ENCODE results near the gene CCDC177.
"Not testable (repeated sequence)": the region's sequence is repeated elsewhere in the genome, so short reads cannot be mapped to it uniquely, and the experiment has no call there.

The CCDC177 gene

GRCh38 chr14:69599431-69599830 is 24.8 kb upstream of the CCDC177 start:
- not testable (repeated sequence) for DNase-seq (ENCODE audit: low read depth)

DNA sequence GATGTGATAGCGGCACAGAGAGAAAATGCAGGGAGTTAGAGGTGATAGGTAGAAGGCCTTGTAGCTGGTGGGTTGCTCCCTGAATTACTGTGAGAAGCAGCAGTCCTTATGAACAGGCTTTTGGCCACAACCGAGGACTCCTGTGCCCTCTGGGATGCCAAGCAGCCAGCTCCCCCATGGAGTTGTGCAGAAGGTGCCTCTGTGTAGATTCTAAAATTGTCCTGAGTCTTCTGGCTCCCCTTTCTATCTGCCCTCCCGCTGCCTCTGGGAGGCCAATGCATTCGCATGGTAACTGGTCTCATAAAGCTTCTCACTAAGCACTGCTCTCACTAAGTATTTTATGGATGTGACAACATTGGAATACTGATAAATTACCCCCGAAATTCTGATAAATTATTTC is 20.7 kb upstream of the CCDC177 start:
- no peak for DNase-seq (ENCODE audit: low read depth)

- no peak for DNase-seq (ENCODE audit: low read depth)
These were observed 20.2 kb upstream of the CCDC177 start for GRCh38 chr14:69594846-69595245.

- no peak for DNase-seq (ENCODE audit: low read depth)
These were observed 18.5 kb upstream of the CCDC177 start for GRCh38 chr14:69593018-69593677.

DNA sequence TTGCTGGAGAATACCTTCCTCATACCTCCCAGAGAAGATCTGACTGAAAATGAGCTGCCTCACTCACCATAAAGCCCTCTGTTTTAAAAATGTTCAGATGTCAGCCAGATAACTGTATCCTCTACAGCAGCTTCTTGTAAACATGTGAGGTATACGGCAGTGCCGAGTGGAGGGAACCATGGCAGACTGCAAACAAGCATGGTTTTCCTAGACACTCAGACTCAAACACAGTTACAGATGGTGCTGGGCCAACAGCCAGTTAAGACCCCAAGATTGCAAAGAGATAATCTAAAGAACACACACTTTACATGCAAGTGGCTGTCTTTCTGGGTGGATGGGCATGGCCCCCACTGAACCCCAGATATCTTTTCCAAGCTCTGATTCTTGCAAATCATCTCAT is 16.6 kb upstream of the CCDC177 start:
- no peak for DNase-seq (ENCODE audit: low read depth)

GRCh38 chr14:69587389-69587788 is 12.7 kb upstream of the CCDC177 start:
- no peak for DNase-seq (ENCODE audit: low read depth)

DNA sequence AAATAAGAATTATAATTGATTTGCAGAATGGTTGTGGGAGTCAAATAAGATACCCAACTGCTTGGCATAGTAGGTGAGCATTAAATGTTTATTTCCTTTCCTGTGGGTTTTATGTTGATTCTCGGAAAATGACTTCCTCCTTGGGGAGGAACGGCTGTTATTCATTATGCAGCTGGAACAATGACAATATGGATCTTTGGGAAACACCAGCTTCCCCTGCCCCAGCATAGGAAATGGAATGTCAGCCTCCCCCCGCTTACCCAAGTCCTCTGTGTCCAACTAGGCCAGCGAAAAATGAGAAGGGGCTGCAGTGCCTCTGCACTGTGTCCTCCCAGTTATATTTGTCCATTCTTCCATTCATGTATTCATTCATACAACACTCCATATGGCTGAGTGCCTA is 11.7 kb upstream of the CCDC177 start:
- DNase-seq (ENCODE audit: low read depth): no peak

DNA sequence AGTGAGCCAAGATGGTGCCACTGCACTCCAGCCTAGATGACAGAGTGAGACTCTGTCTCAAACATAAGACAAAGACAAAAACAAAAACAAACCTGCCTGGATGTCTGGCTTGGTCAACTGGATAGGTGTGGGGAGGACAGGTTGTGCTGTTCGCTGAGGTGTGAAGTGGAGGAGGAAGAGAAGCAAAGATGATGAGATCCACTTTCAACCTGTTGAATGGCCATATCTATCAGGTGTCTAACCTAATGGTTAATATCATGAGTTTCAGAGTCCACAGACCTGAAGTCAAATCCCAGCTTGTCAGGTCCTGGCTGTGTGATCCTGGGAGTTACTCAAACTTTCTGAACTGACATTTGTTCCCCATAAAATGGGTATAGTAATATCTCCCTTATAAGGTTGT is 9.7 kb upstream of the CCDC177 start:
- DNase-seq (ENCODE audit: low read depth): no peak

DNA sequence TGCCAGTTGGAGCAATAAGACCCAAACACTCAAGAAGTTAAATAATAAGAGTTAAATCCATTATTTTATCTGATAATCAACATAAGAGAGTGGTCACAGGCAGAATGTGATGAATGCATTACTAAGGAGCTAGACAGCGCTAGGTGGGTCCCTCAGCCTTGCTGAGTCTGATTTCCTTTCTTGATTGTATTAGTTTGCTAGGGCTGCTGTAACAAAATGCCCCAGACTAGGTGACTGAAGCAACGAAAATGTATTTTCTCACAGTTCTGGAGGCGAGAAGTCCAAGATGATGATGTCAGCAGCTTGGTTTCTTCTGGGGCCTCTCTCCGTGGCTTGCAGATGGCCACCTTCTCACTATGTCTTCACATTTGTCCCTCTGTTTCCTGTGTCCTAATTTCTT is 8.2 kb upstream of the CCDC177 start:
- no peak for DNase-seq (ENCODE audit: low read depth)

- no peak for DNase-seq (ENCODE audit: low read depth)
These were observed 7.5 kb upstream of the CCDC177 start for GRCh38 chr14:69582212-69582611.

DNA sequence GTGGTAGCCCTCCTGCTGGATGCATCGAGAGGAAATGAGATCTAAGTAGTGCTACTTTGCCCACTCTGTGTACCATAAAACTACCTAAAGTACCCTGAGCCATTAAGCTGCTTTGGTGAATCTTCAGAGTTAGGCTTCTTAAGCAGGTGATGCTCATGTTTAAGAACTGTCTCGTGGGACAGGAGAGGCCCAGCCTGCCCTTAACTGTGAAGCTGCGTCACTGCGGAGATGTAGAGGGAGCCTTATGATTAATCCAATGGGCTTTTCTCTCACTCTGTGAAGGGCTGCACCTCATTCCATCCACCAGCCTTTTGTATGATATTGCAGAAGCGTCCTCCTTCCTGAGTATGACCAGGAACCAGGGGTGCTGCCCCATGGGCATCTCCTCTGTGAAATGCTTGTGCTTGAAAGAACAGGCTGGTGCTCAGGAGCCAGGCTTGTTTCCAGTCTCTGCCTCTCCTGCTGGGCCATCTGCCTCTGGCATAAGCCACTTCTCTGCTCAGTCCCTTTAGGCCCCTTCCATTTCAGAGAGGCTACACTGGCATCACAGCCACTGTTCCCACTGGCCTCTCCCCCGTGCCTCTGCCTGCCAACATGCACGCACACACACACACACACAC is 6.8 kb upstream of the CCDC177 start:
- no peak for DNase-seq (ENCODE audit: low read depth)

- DNase-seq (ENCODE audit: low read depth): no peak
These were observed 5.4 kb upstream of the CCDC177 start for GRCh38 chr14:69580009-69580577.

DNA sequence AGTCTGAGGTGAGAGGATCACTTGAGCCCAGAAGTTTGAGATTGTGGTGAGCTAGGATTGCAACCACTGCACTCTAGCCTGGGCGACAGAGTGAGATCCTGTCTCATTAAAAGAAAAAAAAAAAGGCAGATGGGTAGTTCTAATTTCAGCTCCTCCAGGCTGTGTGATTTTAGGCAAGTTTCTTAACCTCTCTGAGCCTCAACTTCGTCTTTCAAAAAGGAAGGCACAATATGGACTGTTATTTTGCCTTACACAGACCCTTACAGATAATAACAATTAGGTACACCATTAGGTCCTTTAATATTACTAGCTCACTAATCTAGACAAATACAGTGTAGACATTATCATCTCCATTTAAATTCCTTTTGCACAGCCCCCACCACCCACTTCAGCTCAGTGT is 4.8 kb upstream of the CCDC177 start:
- DNase-seq (ENCODE audit: low read depth): no peak

DNA sequence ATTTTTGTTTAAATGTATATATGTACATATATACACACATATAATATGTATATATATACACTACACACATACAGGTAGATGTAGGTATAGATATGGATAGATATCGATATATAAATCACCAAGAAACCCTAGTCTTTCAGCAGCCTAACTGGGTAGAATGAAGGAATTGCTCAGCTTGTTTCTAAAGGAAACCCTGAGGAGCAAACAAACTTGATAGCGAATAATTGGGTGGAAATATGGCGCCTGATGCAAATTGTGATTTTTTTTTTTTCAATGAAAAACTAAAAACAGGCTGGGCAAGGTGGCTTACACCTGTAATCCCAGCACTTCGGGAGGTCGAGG is 254 bp upstream of the CCDC177 start:
- DNase-seq (ENCODE audit: low read depth): no peak

- no peak for DNase-seq (ENCODE audit: low read depth)
These were observed 824 bp downstream of the CCDC177 start for GRCh38 chr14:69573831-69574262.

DNA sequence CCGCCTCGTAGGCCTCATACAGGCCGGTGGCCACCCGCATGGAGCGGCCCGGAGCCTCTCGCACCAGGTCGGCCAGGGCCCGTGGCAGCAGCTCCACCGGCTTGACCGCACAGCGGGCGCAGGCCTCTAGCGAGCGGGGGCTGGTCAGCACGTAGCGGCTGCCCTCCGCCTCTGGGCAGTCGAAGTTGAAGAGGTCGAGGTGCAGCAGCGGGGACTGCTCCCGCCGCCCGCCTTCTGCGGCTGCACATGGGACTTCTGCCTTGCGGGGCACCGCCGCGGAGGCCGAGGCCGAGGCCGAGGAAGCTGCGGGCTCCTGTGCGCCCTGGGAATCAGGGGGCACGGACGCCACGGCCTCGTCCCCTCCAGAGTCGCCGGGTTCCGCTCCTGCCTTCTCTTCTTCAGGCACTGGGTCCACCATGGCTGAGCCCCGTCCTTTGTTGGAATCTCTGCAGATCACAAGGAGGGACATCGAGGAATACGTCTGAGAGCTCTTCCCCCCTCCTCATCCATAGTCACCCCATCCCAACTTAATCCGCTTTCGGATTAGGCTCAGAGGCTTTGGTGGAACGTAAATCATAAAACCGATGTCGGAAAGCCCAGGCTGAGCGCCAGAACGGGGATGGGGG is 1.4 kb downstream of the CCDC177 start:
- no peak for DNase-seq (ENCODE audit: low read depth)

- DNase-seq (ENCODE audit: low read depth): no peak
These were observed 1.9 kb downstream of the CCDC177 start for GRCh38 chr14:69572841-69573135.

DNA sequence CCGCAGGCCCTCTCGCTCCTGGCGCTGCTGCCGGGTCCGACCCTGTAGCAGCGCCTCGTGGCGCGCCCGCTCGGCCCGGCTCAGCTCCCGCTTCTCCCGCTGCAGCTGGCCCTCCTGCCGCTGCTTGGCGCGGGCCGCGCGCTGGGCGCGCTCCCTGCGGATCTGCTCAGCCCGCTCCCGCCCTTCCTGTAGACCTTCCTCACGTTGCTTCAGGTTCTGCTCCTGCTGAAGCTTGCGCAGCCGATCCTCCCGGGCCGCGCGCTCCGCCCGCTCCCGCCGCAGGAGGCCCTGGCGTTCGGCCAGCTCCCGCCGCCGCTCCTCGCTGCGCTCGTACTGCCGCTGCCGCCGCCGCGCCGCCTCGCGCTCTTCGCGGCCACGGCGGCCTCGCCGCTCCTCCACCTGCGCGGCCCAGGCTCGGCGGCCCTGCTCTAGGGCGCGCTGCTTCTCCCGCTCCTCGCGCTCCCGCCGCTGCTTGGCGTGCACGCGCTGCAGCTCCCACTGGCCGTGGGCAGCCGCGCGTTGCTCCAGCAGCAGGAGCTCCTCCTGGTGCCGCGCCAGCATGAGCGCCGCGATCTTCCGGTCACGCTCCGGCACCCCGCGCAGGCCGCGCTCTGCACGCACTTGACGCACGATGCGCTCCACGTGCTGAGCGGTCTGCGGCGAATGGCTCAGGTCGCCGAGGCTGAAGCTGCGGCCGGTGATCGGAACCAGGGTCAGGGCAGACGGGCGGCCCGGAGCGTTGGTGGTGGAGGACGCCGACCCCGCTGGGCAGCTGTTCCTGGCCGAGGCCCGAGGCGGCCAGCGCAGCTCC is 2.4 kb downstream of the CCDC177 start:
- DNase-seq (ENCODE audit: low read depth): no peak

DNA sequence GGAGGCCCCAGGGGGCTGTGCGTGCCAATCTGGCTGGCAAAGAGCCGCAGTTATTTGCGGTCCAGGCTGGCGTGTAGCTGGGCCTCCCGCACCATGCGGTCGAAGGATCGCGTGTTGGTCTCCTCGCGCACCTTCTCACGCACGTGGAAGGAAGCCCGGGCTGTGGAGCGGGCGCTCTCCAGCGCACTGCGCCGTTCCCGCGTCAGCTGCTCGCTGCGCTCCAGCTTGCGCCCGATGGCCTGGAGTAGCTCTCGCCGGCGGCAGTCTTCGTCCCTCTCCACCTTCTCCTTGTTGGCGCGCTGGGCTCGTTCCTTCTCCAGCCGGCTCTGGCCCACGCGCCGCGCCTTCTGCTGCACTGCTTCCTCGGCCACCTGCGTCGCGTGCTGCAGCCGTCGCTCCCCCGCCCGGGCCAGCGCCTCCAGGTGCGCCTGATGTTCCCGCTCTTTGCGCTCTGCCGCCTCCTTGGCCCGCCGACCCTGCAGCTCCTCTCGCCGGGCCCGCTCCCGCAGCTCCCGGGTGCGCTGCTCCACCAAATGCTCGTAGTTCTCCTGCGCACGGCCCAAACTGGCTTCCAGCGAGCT is 3.1 kb downstream of the CCDC177 start:
- DNase-seq (ENCODE audit: low read depth): no peak

DNA sequence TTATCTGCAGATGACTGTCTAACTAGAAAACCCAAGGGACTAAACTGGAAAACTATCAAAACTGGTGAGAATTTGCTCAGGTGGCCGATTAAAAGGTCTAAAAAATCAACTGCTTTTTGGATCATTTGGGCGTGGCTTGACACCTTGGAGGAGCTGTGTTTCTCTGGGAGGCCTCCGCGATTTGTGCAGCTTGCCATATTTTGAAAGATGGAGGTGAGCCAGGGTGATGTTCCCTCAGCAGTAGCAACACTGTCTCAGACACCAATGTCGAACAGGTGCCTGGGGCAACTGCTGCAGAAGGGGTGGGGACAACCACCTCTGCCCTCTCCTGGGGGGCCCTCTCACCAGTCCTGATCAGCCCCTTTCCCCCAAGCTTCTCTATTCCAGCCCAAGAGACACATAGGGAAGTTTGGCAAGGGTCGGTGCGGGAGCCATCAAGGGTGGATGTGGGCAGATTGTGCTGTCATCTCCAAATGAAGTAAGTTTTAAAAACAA is 3.8 kb downstream of the CCDC177 start:
- DNase-seq (ENCODE audit: low read depth): no peak

DNA sequence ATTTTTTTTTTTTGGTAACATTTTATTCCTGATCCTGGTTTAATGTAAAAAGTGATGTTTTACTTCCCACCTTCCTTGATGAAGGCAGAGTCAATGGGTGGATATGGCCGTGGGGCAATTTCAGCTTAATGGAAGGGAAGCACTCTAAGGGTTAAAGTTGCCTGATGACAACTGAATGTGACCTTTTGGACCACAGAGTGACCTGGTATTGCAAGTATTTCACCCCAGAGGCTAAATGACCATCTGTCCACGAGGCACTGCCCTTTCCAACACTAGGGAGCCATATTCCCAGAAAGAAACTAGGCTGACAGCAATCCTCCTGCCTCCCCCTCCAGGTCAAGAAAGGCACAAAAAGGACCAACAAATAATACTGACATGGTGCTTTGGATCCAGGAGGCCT is 4.8 kb downstream of the CCDC177 start:
- DNase-seq (ENCODE audit: low read depth): no peak

- no peak for DNase-seq (ENCODE audit: low read depth)
These were observed 7.1 kb downstream of the CCDC177 start for GRCh38 chr14:69567563-69567962.

Data from activated T-helper 1 cell treated with Interleukin-2 at 50 U/mL for 16 hours (primary cell).